ENCODE measurements around the gene ZRANB1. TPM values are rescaled to one million over a fixed set of nuclear protein-coding genes. Genes with fewer than 3 reads are reported as not detected.

Gene ZRANB1
- total and polyA plus RNA-seq, 4 donors = 14.8 to 32.4 (median 22.1) TPM

GRCh38 chr10:125030567-125031197 is 88.8 kb downstream of the ZRANB1 start:
- intact Hi-C loops (cut with DNase I) = no loop called here

GRCh38 chr10:125032474-125033020 is 90.6 kb downstream of the ZRANB1 start:
- 62 to 69% methylated on average over 15 of the region's 15 CpGs for WGBS, 2 donors
- Histone ChIP-seq H3K9me3 (ENCODE audit: control insufficient read depth, low read length) (no peaks in the 10 kb centered on the region), H3K27me3 (ENCODE audit: control insufficient read depth in 1 of 2, insufficient read depth in 2 of 2, low read length in 1 of 2) (no peaks in the 10 kb centered on the region), H3K4me3 (ENCODE audit: low read length in 2 of 2) (no peak overlapping the region), H3K36me3 (ENCODE audit: control insufficient read depth in 1 of 2, insufficient read depth in 2 of 2, low read length in 1 of 2) (no peaks in the 10 kb centered on the region), H3K4me1 (ENCODE audit: control insufficient read depth in 1 of 2, insufficient read depth in 2 of 2, low read length in 2 of 2) (peaks cover 4 to 12% of the 10 kb centered on the region in 2 donors), H3K27ac (ENCODE audit: low read depth in 1 of 2, low read length in 2 of 2) (no peak overlapping the region)
- DNase-seq (peak in 1 of 2 donors; percentile 64), ATAC-seq (ENCODE audit: low FRiP score) (no peak)
- intact Hi-C loops (cut with DNase I) = no loop called here

More at GRCh38 chr10:125030567-125031197, 88.8 kb downstream of the ZRANB1 start:
- Histone ChIP-seq H3K4me1 (ENCODE audit: control insufficient read depth in 1 of 2, insufficient read depth in 2 of 2, low read length in 2 of 2) (peaks cover 4 to 6% of the 10 kb centered on the region in 2 donors), H3K27ac (ENCODE audit: low read depth in 1 of 2, low read length in 2 of 2) (peak overlapping the region; percentile 60 to 63), H3K4me3 (ENCODE audit: low read length in 2 of 2) (no peak overlapping the region), H3K27me3 (ENCODE audit: control insufficient read depth in 1 of 2, insufficient read depth in 2 of 2, low read length in 1 of 2) (no peaks in the 10 kb centered on the region), H3K36me3 (ENCODE audit: control insufficient read depth in 1 of 2, insufficient read depth in 2 of 2, low read length in 1 of 2) (no peaks in the 10 kb centered on the region), H3K9me3 (ENCODE audit: control insufficient read depth, low read length) (no peaks in the 10 kb centered on the region)
- 11 to 24% methylated on average over 10 of the region's 10 CpGs for WGBS, 2 donors
- DNase-seq (peak in 1 of 2 donors; percentile 80), ATAC-seq (ENCODE audit: low FRiP score) (peak; percentile 5)

- H3K4me1 ChIP-seq (ENCODE audit: control insufficient read depth in 1 of 2, insufficient read depth in 2 of 2, low read length in 2 of 2) = peaks cover 4 to 14% of the 10 kb centered on the region in 2 donors
- no peak overlapping the region for H3K4me3 ChIP-seq (ENCODE audit: low read length in 2 of 2)
- no peaks in the 10 kb centered on the region for H3K36me3 ChIP-seq (ENCODE audit: control insufficient read depth in 1 of 2, insufficient read depth in 2 of 2, low read length in 1 of 2)
- intact Hi-C loops (cut with DNase I) = no loop called here
- WGBS, 2 donors = 83 to 89% methylated on average over 27 of the region's 27 CpGs
- DNase-seq (peak in 1 of 2 donors; percentile 55), ATAC-seq (ENCODE audit: low FRiP score) (no peak)
- no peaks in the 10 kb centered on the region for H3K9me3 ChIP-seq (ENCODE audit: control insufficient read depth, low read length)
- no peaks in the 10 kb centered on the region for H3K27me3 ChIP-seq (ENCODE audit: control insufficient read depth in 1 of 2, insufficient read depth in 2 of 2, low read length in 1 of 2)
- H3K27ac ChIP-seq (ENCODE audit: low read depth in 1 of 2, low read length in 2 of 2) = no peak overlapping the region
Observed at GRCh38 chr10:125033146-125033924, 91.4 kb downstream of the ZRANB1 start.

- H3K9me3 ChIP-seq (ENCODE audit: control insufficient read depth, low read length) = no peaks in the 10 kb centered on the region
- intact Hi-C loops (cut with DNase I) = no loop called here
- peaks cover 4 to 10% of the 10 kb centered on the region in 2 donors for H3K4me1 ChIP-seq (ENCODE audit: control insufficient read depth in 1 of 2, insufficient read depth in 2 of 2, low read length in 2 of 2)
- ATAC-seq (ENCODE audit: low FRiP score) (no peak), DNase-seq (peak in 1 of 2 donors; percentile 41)
- H3K4me3 ChIP-seq (ENCODE audit: low read length in 2 of 2) = no peak overlapping the region
- H3K36me3 ChIP-seq (ENCODE audit: control insufficient read depth in 1 of 2, insufficient read depth in 2 of 2, low read length in 1 of 2) = no peaks in the 10 kb centered on the region
- no peaks in the 10 kb centered on the region for H3K27me3 ChIP-seq (ENCODE audit: control insufficient read depth in 1 of 2, insufficient read depth in 2 of 2, low read length in 1 of 2)
- WGBS, 2 donors = 47 to 51% methylated on average over 3 of the region's 3 CpGs
- peak overlapping the region in 1 of 2 donors; percentile 31 for H3K27ac ChIP-seq (ENCODE audit: low read depth in 1 of 2, low read length in 2 of 2)
Observed at GRCh38 chr10:125034675-125035074, 92.8 kb downstream of the ZRANB1 start.

GRCh38 chr10:125035136-125035535 is 93.2 kb downstream of the ZRANB1 start:
- intact Hi-C loops (cut with DNase I) = no loop called here
- Histone ChIP-seq H3K27ac (ENCODE audit: low read depth in 1 of 2, low read length in 2 of 2) (peak overlapping the region in 1 of 2 donors; percentile 31), H3K9me3 (ENCODE audit: control insufficient read depth, low read length) (no peaks in the 10 kb centered on the region), H3K4me1 (ENCODE audit: control insufficient read depth in 1 of 2, insufficient read depth in 2 of 2, low read length in 2 of 2) (peaks cover 4 to 8% of the 10 kb centered on the region in 2 donors), H3K4me3 (ENCODE audit: low read length in 2 of 2) (no peak overlapping the region), H3K36me3 (ENCODE audit: control insufficient read depth in 1 of 2, insufficient read depth in 2 of 2, low read length in 1 of 2) (no peaks in the 10 kb centered on the region), H3K27me3 (ENCODE audit: control insufficient read depth in 1 of 2, insufficient read depth in 2 of 2, low read length in 1 of 2) (no peaks in the 10 kb centered on the region)
- ATAC-seq (ENCODE audit: low FRiP score) (no peak), DNase-seq (no peak)
- 9 to 14% methylated on average over 11 of the region's 11 CpGs for WGBS, 2 donors

GRCh38 chr10:125035588-125036295 is 93.8 kb downstream of the ZRANB1 start:
- Histone ChIP-seq H3K4me1 (ENCODE audit: control insufficient read depth in 1 of 2, insufficient read depth in 2 of 2, low read length in 2 of 2) (peaks cover 4 to 8% of the 10 kb centered on the region in 2 donors), H3K4me3 (ENCODE audit: low read length in 2 of 2) (no peak overlapping the region), H3K36me3 (ENCODE audit: control insufficient read depth in 1 of 2, insufficient read depth in 2 of 2, low read length in 1 of 2) (no peaks in the 10 kb centered on the region), H3K27me3 (ENCODE audit: control insufficient read depth in 1 of 2, insufficient read depth in 2 of 2, low read length in 1 of 2) (no peaks in the 10 kb centered on the region), H3K9me3 (ENCODE audit: control insufficient read depth, low read length) (no peaks in the 10 kb centered on the region), H3K27ac (ENCODE audit: low read depth in 1 of 2, low read length in 2 of 2) (peak overlapping the region in 1 of 2 donors; percentile 31)
- intact Hi-C loops (cut with DNase I) = no loop called here
- ATAC-seq (ENCODE audit: low FRiP score) = no peak
- 42 to 44% methylated on average over 7 of the region's 7 CpGs for WGBS, 2 donors
- no peak for DNase-seq

- Histone ChIP-seq H3K36me3 (ENCODE audit: control insufficient read depth in 1 of 2, insufficient read depth in 2 of 2, low read length in 1 of 2) (no peaks in the 10 kb centered on the region), H3K27ac (ENCODE audit: low read depth in 1 of 2, low read length in 2 of 2) (no peak overlapping the region), H3K27me3 (ENCODE audit: control insufficient read depth in 1 of 2, insufficient read depth in 2 of 2, low read length in 1 of 2) (no peaks in the 10 kb centered on the region), H3K4me3 (ENCODE audit: low read length in 2 of 2) (no peak overlapping the region), H3K9me3 (ENCODE audit: control insufficient read depth, low read length) (no peaks in the 10 kb centered on the region), H3K4me1 (ENCODE audit: control insufficient read depth in 1 of 2, insufficient read depth in 2 of 2, low read length in 2 of 2) (peaks cover 4 to 8% of the 10 kb centered on the region in 2 donors)
- DNase-seq (peak; percentile 57 to 84), ATAC-seq (ENCODE audit: low FRiP score) (peak; percentile 28)
- WGBS, 2 donors = 64 to 68% methylated on average over 8 of the region's 8 CpGs
- intact Hi-C loops (cut with DNase I) = no loop called here
Observed at GRCh38 chr10:125037145-125037877, 95.4 kb downstream of the ZRANB1 start.

All from aorta (tissue), 5 donors.